ENCODE measurements around the gene SRI.

SRI gene

GRCh38 chr7:88243345-88243909, 23.6 kb upstream of the SRI start:
- Histone ChIP-seq H3K27ac (ENCODE audit: low read length) (no peak overlapping the region), H3K9me3 (ENCODE audit: insufficient read depth, low read length, severe bottlenecking) (no peaks in the 10 kb centered on the region), H4K20me1 (ENCODE audit: insufficient read depth, low read length) (no peaks in the 10 kb centered on the region), H3K36me3 (ENCODE audit: insufficient read depth, low read length) (no peaks in the 10 kb centered on the region), H3K79me2 (ENCODE audit: insufficient read depth, low read length) (no peaks in the 10 kb centered on the region), H2AFZ (ENCODE audit: low read depth, low read length) (no peak overlapping the region), H3K9ac (ENCODE audit: low read depth, low read length) (no peak overlapping the region), H3K4me3 (ENCODE audit: low read depth in 1 of 2, low read length in 2 of 2) (no peak overlapping the region), H3K27me3 (ENCODE audit: insufficient read depth, low read length, poor library complexity) (no peaks in the 10 kb centered on the region), H3K4me1 (ENCODE audit: insufficient read depth, low read length) (no peaks in the 10 kb centered on the region), H3K4me2 (ENCODE audit: insufficient read depth, low read length) (no peak overlapping the region)
- DNase-seq: no peak
- peak; percentile 73 for ATAC-seq (ENCODE audit: insufficient read depth, low read depth)
- TF ChIP-seq CTCF (IDR thresholded peaks at IDR 0.05; ENCODE audit: borderline replicate concordance, extremely low read depth, low read length, poor library complexity, severe bottlenecking) (peak; percentile 77), EZH2 (IDR thresholded peaks at IDR 0.05; ENCODE audit: borderline replicate concordance, low read depth, low read length, severe bottlenecking) (no peak)

GRCh38 chr7:88239852-88240251, 20.0 kb upstream of the SRI start:
- H3K27ac ChIP-seq (ENCODE audit: low read length): no peak overlapping the region
- H3K9me3 ChIP-seq (ENCODE audit: insufficient read depth, low read length, severe bottlenecking): no peaks in the 10 kb centered on the region
- no peaks in the 10 kb centered on the region for H3K27me3 ChIP-seq (ENCODE audit: insufficient read depth, low read length, poor library complexity)
- H3K4me1 ChIP-seq (ENCODE audit: insufficient read depth, low read length): no peaks in the 10 kb centered on the region
- H3K9ac ChIP-seq (ENCODE audit: low read depth, low read length): no peak overlapping the region
- DNase-seq (no peak), ATAC-seq (ENCODE audit: insufficient read depth, low read depth) (no peak)
- TF ChIP-seq EZH2 (IDR thresholded peaks at IDR 0.05; ENCODE audit: borderline replicate concordance, low read depth, low read length, severe bottlenecking) (no peak), CTCF (IDR thresholded peaks at IDR 0.05; ENCODE audit: borderline replicate concordance, extremely low read depth, low read length, poor library complexity, severe bottlenecking) (no peak)
- no peak overlapping the region for H2AFZ ChIP-seq (ENCODE audit: low read depth, low read length)
- no peaks in the 10 kb centered on the region for H3K79me2 ChIP-seq (ENCODE audit: insufficient read depth, low read length)
- H3K4me2 ChIP-seq (ENCODE audit: insufficient read depth, low read length): no peak overlapping the region
- H3K4me3 ChIP-seq (ENCODE audit: low read depth in 1 of 2, low read length in 2 of 2): no peak overlapping the region
- no peaks in the 10 kb centered on the region for H4K20me1 ChIP-seq (ENCODE audit: insufficient read depth, low read length)
- H3K36me3 ChIP-seq (ENCODE audit: insufficient read depth, low read length): no peaks in the 10 kb centered on the region

- no peaks in the 10 kb centered on the region for H4K20me1 ChIP-seq (ENCODE audit: insufficient read depth, low read length)
- H2AFZ ChIP-seq (ENCODE audit: low read depth, low read length): no peak overlapping the region
- H3K9ac ChIP-seq (ENCODE audit: low read depth, low read length): no peak overlapping the region
- no peak for TF ChIP-seq CTCF (IDR thresholded peaks at IDR 0.05; ENCODE audit: borderline replicate concordance, extremely low read depth, low read length, poor library complexity, severe bottlenecking)
- no peak for TF ChIP-seq EZH2 (IDR thresholded peaks at IDR 0.05; ENCODE audit: borderline replicate concordance, low read depth, low read length, severe bottlenecking)
- H3K9me3 ChIP-seq (ENCODE audit: insufficient read depth, low read length, severe bottlenecking): no peaks in the 10 kb centered on the region
- no peak overlapping the region for H3K27ac ChIP-seq (ENCODE audit: low read length)
- DNase-seq: no peak
- no peaks in the 10 kb centered on the region for H3K4me1 ChIP-seq (ENCODE audit: insufficient read depth, low read length)
- no peaks in the 10 kb centered on the region for H3K27me3 ChIP-seq (ENCODE audit: insufficient read depth, low read length, poor library complexity)
- H3K4me2 ChIP-seq (ENCODE audit: insufficient read depth, low read length): no peak overlapping the region
- H3K4me3 ChIP-seq (ENCODE audit: low read depth in 1 of 2, low read length in 2 of 2): no peak overlapping the region
- H3K79me2 ChIP-seq (ENCODE audit: insufficient read depth, low read length): no peaks in the 10 kb centered on the region
- 0 out of 3 replicates have a peak, but pooled peaks have one; percentile 27 for ATAC-seq (ENCODE audit: insufficient read depth, low read depth)
- no peaks in the 10 kb centered on the region for H3K36me3 ChIP-seq (ENCODE audit: insufficient read depth, low read length)
Observed at GRCh38 chr7:88233828-88234227, 14.0 kb upstream of the SRI start.
